Osteoblast (primary cell): ENCODE data around the gene TMED9. TPM values are rescaled to one million over a fixed set of nuclear protein-coding genes. Genes with fewer than 3 reads are reported as not detected.

Experiments used
- DNase-seq: peaks from one replicate; pipeline ENCODE4 v3.0.0; 2011; ENCODE audit warnings: low spot score, mixed read lengths; ENCODE audit not compliant: insufficient read length; ENCODE audit errors: missing footprints
- H2AFZ ChIP-seq: 2 replicates; pipeline ENCODE4 v1.6.0; 2011; ENCODE audit warnings: mild to moderate bottlenecking, low read length
- H3K27ac ChIP-seq: 2 replicates; pipeline ENCODE4 v1.5.1; 2011; ENCODE audit warnings: mild to moderate bottlenecking, low read depth, low read length, moderate library complexity
- H3K27me3 ChIP-seq: 2 replicates; pipeline ENCODE4 v1.6.0; 2012; ENCODE audit warnings: mild to moderate bottlenecking, control low read depth, inconsistent platforms, low read length, moderate library complexity; ENCODE audit not compliant: insufficient read depth
- H3K36me3 ChIP-seq: 2 replicates; pipeline ENCODE4 v1.5.1; 2011; ENCODE audit warnings: mild to moderate bottlenecking, low read length, control low read depth, moderate library complexity; ENCODE audit not compliant: insufficient read depth
- H3K4me1 ChIP-seq: 2 replicates; pipeline ENCODE4 v1.5.1; 2011; ENCODE audit warnings: mild to moderate bottlenecking, low read length, control low read depth, moderate library complexity; ENCODE audit not compliant: insufficient read depth
- H3K4me2 ChIP-seq: 2 replicates; pipeline ENCODE4 v1.6.0; 2011; ENCODE audit warnings: mild to moderate bottlenecking, low read length; ENCODE audit not compliant: insufficient read depth
- H3K4me3 ChIP-seq: fragments of 200-600 bp; sonication (generic); 3 replicates; pipeline ENCODE4 v1.5.1; 2012; ENCODE audit warnings: mild to moderate bottlenecking, low read length, inconsistent platforms; ENCODE audit not compliant: insufficient read depth
- H3K79me2 ChIP-seq: 2 replicates; pipeline ENCODE4 v1.6.0; 2012; ENCODE audit warnings: mild to moderate bottlenecking, low read length, control low read depth, inconsistent platforms; ENCODE audit not compliant: insufficient read depth
- H3K9me3 ChIP-seq: 2 replicates; pipeline ENCODE4 v1.5.1; 2011; ENCODE audit warnings: low read depth, low read length, control low read depth
- H4K20me1 ChIP-seq: 2 replicates; pipeline ENCODE4 v1.6.0; 2012; ENCODE audit warnings: mild to moderate bottlenecking, low read length, control low read depth; ENCODE audit not compliant: insufficient read depth
- total RNA-seq: library from RNA; depleted of rRNA; stranded (reverse); fragments of >200 nt; gene quantifications from 2 replicates; pipeline ENCODE4 v1.2.3, GENCODE V29; 2012
- TF ChIP-seq, protein P1 (sequence below): IDR thresholded peaks from 2 replicates; pipeline ENCODE4 v1.5.1; 2011; ENCODE audit warnings: mild to moderate bottlenecking, low read depth, low read length, moderate library complexity; ENCODE audit errors: extremely low read depth

Gene TMED9
- total RNA-seq, 1 donor = 96.6 TPM

DNA sequence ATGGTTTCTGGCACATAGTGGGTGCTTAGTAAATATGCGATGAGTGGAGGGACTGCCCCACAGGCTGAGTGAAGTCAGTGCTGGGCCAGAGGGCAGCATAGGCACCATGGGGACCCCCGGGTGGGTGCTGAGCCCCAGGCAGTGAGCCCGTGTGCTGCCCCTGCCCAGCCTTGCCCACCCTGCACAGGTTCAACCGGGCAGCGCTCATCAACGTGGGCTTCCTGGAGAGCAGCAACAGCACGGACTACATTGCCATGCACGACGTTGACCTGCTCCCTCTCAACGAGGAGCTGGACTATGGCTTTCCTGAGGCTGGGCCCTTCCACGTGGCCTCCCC is 15.1 kb downstream of the TMED9 start:
- H3K4me3 ChIP-seq = no peak overlapping the region
- no peak overlapping the region for H3K4me2 ChIP-seq
- peaks cover 18% of the 10 kb centered on the region for H4K20me1 ChIP-seq
- no peak overlapping the region for H3K27ac ChIP-seq
- no peak overlapping the region for H2AFZ ChIP-seq
- no peaks in the 10 kb centered on the region for H3K4me1 ChIP-seq
- DNase-seq = peak; percentile 38
- no peaks in the 10 kb centered on the region for H3K27me3 ChIP-seq
- H3K36me3 ChIP-seq = peaks cover 6% of the 10 kb centered on the region
- TF ChIP-seq, protein P1, sequence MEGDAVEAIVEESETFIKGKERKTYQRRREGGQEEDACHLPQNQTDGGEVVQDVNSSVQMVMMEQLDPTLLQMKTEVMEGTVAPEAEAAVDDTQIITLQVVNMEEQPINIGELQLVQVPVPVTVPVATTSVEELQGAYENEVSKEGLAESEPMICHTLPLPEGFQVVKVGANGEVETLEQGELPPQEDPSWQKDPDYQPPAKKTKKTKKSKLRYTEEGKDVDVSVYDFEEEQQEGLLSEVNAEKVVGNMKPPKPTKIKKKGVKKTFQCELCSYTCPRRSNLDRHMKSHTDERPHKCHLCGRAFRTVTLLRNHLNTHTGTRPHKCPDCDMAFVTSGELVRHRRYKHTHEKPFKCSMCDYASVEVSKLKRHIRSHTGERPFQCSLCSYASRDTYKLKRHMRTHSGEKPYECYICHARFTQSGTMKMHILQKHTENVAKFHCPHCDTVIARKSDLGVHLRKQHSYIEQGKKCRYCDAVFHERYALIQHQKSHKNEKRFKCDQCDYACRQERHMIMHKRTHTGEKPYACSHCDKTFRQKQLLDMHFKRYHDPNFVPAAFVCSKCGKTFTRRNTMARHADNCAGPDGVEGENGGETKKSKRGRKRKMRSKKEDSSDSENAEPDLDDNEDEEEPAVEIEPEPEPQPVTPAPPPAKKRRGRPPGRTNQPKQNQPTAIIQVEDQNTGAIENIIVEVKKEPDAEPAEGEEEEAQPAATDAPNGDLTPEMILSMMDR = no peak
- no peaks in the 10 kb centered on the region for H3K9me3 ChIP-seq
- H3K79me2 ChIP-seq = peaks cover 5% of the 10 kb centered on the region

DNA sequence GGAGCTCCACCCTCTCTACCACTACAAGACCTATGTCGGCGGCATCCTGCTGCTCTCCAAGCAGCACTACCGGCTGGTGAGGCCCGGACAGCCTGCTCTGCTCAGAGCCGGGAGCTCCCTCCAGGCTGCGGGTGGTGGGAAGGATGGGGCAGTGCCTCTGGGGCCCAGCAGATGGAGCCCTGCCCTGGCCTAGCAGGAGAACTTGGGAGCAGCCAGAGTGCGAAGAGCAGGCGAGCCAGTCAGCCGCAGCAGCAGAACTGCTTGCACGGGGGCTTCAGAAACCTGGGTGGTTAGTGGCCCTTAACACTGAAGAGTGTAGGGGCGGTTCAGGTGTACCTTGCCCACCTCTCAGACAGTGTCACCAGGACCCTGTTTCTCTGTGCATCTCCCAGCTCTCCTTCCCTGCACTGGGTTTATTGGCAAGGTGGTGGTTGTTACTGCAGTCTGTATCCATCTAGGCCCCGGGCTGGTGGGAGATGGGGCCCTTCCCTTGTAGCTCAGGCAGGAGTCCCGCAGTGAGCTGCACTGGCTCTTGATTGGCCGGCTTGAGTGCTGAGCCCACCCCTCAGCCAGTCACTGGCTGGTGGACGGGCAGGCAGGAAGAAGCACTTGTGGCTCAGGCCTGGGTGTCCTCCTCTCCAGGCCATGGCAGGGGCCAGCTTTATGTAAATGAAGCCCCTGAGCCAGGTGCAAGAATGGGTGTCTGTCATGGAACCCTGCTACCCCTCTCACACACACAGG is 15.6 kb downstream of the TMED9 start:
- H3K36me3 ChIP-seq = peaks cover 6% of the 10 kb centered on the region
- H3K79me2 ChIP-seq = no peaks in the 10 kb centered on the region
- H4K20me1 ChIP-seq = peaks cover 18% of the 10 kb centered on the region
- no peak overlapping the region for H3K4me3 ChIP-seq
- H3K9me3 ChIP-seq = no peaks in the 10 kb centered on the region
- peak; percentile 99 for DNase-seq
- no peaks in the 10 kb centered on the region for H3K4me1 ChIP-seq
- TF ChIP-seq, protein P1 = peak; percentile 88
- H3K27me3 ChIP-seq = no peaks in the 10 kb centered on the region
- H3K4me2 ChIP-seq = no peak overlapping the region
- no peak overlapping the region for H2AFZ ChIP-seq
- H3K27ac ChIP-seq = no peak overlapping the region

DNA sequence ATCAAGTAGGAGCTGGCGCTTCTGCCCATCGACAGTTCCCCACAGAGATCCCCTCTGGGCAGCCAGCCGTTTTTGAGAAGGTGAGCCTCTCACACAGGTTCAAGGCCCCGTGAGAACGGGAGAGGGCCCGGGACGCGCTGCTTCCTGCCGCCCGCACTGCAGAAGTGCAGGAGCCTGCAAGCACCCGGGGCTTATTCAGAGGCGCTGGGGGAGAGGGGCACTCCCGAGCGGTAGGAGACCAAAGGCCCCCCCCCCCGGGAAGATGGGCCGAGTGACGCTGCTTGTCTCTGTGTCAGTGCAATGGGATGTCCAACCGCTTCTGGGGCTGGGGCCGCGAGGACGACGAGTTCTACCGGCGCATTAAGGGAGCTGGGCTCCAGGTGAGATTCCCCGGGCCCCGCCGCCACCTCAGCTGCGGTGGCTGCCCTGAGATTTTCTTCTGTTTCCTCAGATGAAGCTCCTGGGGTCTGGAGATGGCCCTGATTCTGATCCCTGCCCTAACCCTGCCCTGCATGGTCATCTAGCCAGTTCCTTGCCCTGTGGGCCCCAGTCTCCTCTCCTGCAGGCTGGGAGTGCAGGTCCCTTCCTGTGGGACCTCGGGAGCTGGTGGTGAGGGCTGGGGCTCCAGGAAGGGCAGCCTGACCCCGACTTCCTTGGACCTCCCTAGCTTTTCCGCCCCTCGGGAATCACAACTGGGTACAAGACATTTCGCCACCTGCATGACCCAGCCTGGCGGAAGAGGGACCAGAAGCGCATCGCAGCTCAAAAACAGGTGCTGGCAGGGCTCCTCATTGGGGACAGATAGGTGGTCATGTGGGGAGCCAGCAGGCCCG is 16.5 kb downstream of the TMED9 start:
- Histone ChIP-seq H3K4me3 (no peak overlapping the region), H3K27me3 (no peaks in the 10 kb centered on the region), H3K4me2 (no peak overlapping the region), H3K36me3 (peaks cover 6% of the 10 kb centered on the region), H3K79me2 (no peaks in the 10 kb centered on the region), H4K20me1 (peaks cover 18% of the 10 kb centered on the region), H3K9me3 (no peaks in the 10 kb centered on the region), H2AFZ (no peak overlapping the region), H3K27ac (no peak overlapping the region), H3K4me1 (no peaks in the 10 kb centered on the region)
- DNase-seq = peak; percentile 59
- TF ChIP-seq, protein P1 = no peak
